GM12892 (cell line): ENCODE data around the gene SLC7A8.

ENCODE experiments used
- POLR2A ChIP-seq: IDR thresholded peaks from 2 replicates; pipeline ENCODE4 v1.6.1; 2011; ENCODE audit warnings: low read depth, low read length, control low read depth
- POLR2AphosphoS5 ChIP-seq: IDR thresholded peaks from 2 replicates; pipeline ENCODE4 v1.6.1; 2011; ENCODE audit warnings: low read depth, low read length, control low read depth
- TAF1 ChIP-seq: IDR thresholded peaks from 2 replicates; pipeline ENCODE4 v1.6.1; 2011; ENCODE audit warnings: low read depth, mild to moderate bottlenecking, control low read depth, low read length, borderline replicate concordance

DNA sequence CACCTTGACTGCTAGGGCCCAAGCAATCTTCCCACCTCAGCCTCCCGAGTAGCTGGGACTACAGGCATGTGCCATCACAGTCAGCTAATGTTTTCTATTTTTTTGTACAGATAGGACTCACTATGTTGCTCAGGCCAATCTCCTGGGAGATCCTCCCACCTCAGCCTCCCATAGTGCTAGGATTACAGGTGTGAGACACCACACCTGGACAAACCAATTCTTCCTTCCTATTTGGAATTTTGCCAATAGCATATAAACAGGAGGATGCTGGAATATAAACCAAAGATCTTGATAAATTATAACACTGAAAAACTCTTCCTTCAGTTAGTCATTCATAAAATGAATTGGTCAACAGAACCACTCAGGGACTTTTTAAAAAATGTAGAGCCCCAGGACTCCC, 96.9 kb downstream of the SLC7A8 start:
- TF ChIP-seq POLR2AphosphoS5 (no peak), POLR2A (no peak), TAF1 (no peak)
